Measurements from ENCODE around the gene TEX2.

Gene TEX2

GRCh38 chr17:64252831-64253230 is 10.2 kb downstream of the TEX2 start:
- no peak for TF ChIP-seq CTCF (conservative IDR thresholded peaks at IDR 0.05; ENCODE audit: control insufficient read depth, insufficient read depth, low read depth, low read length)
- no peak for DNase-seq (ENCODE audit: low read depth)
- no peak overlapping the region for H3K4me3 ChIP-seq (ENCODE audit: control insufficient read depth, low read depth, low read length)

GRCh38 chr17:64250233-64250835 is 12.7 kb downstream of the TEX2 start:
- TF ChIP-seq CTCF (conservative IDR thresholded peaks at IDR 0.05; ENCODE audit: control insufficient read depth, insufficient read depth, low read depth, low read length): no peak
- H3K4me3 ChIP-seq (ENCODE audit: control insufficient read depth, low read depth, low read length): no peak overlapping the region
- no peak for DNase-seq (ENCODE audit: low read depth)

GRCh38 chr17:64247836-64248235 is 15.2 kb downstream of the TEX2 start:
- DNase-seq (ENCODE audit: low read depth): no peak
- no peak overlapping the region for H3K4me3 ChIP-seq (ENCODE audit: control insufficient read depth, low read depth, low read length)
- no peak for TF ChIP-seq CTCF (conservative IDR thresholded peaks at IDR 0.05; ENCODE audit: control insufficient read depth, insufficient read depth, low read depth, low read length)

GRCh38 chr17:64245218-64246145 is 17.6 kb downstream of the TEX2 start:
- DNase-seq (ENCODE audit: low read depth): no peak
- no peak for TF ChIP-seq CTCF (conservative IDR thresholded peaks at IDR 0.05; ENCODE audit: control insufficient read depth, insufficient read depth, low read depth, low read length)
- no peak overlapping the region for H3K4me3 ChIP-seq (ENCODE audit: control insufficient read depth, low read depth, low read length)

GRCh38 chr17:64244165-64244564 is 18.9 kb downstream of the TEX2 start:
- no peak for TF ChIP-seq CTCF (conservative IDR thresholded peaks at IDR 0.05; ENCODE audit: control insufficient read depth, insufficient read depth, low read depth, low read length)
- peak; percentile 30 for DNase-seq (ENCODE audit: low read depth)
- no peak overlapping the region for H3K4me3 ChIP-seq (ENCODE audit: control insufficient read depth, low read depth, low read length)

GRCh38 chr17:64243340-64243739 is 19.7 kb downstream of the TEX2 start:
- H3K4me3 ChIP-seq (ENCODE audit: control insufficient read depth, low read depth, low read length): no peak overlapping the region
- no peak for TF ChIP-seq CTCF (conservative IDR thresholded peaks at IDR 0.05; ENCODE audit: control insufficient read depth, insufficient read depth, low read depth, low read length)
- no peak for DNase-seq (ENCODE audit: low read depth)

Data from fibroblast of mammary gland (primary cell).